HFF-Myc (cell line): ENCODE data around the gene MRPL23.

Experiments used
- DNase-seq: peaks from one replicate; pipeline ENCODE4 v3.0.0-alpha.2; 2011; ENCODE audit warnings: low read depth; ENCODE audit errors: extremely low read depth
- H3K4me3 ChIP-seq: replicated peaks from 2 replicates; pipeline ENCODE4 v1.5.1; 2011; ENCODE audit warnings: low read depth, mild to moderate bottlenecking, control low read depth, low read length
- CTCF ChIP-seq: IDR thresholded peaks from 2 replicates; pipeline ENCODE4 v1.5.1; 2012; ENCODE audit warnings: mild to moderate bottlenecking, low read depth, low read length, control low read depth; ENCODE audit errors: missing control alignments

The MRPL23 gene

GRCh38 chr11:1987024-1987423, 39.9 kb downstream of the MRPL23 start:
- DNase-seq, result no peak
- no peak overlapping the region for H3K4me3 ChIP-seq
- TF ChIP-seq CTCF, result no peak

- no peak for DNase-seq
- no peak overlapping the region for H3K4me3 ChIP-seq
- no peak for TF ChIP-seq CTCF
Observed at GRCh38 chr11:1988174-1988573, 41.0 kb downstream of the MRPL23 start.

- TF ChIP-seq CTCF, result no peak
- DNase-seq, result no peak
Observed at GRCh38 chr11:1988667-1989317, 41.7 kb downstream of the MRPL23 start.

DNA sequence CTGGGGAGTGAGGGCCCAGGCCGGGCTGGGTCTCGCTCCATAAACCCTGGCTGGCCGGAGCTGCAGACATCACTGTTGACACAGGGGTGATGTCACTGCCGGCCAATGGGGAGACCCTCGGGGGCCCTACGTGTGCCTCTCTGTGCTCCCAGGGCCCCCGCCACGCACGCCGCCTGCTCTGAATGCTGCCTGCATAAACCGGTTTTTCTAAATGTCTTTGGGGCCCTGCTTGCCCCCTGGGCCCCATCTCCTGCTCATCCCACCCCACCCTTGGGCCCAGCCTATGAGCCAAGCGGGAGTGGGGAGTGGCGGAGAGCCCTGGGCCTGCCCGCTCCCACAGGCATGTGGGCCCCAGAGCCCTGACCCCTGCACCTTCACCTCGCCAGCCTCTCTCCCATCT, 42.8 kb downstream of the MRPL23 start:
- no peak overlapping the region for H3K4me3 ChIP-seq
- TF ChIP-seq CTCF, result no peak
- DNase-seq, result no peak

More at GRCh38 chr11:1988667-1989317, 41.7 kb downstream of the MRPL23 start:
- H3K4me3 ChIP-seq, result no peak overlapping the region

- no peak overlapping the region for H3K4me3 ChIP-seq
- no peak for TF ChIP-seq CTCF
- no peak for DNase-seq
Observed at GRCh38 chr11:1990872-1991578, 43.9 kb downstream of the MRPL23 start.

DNA sequence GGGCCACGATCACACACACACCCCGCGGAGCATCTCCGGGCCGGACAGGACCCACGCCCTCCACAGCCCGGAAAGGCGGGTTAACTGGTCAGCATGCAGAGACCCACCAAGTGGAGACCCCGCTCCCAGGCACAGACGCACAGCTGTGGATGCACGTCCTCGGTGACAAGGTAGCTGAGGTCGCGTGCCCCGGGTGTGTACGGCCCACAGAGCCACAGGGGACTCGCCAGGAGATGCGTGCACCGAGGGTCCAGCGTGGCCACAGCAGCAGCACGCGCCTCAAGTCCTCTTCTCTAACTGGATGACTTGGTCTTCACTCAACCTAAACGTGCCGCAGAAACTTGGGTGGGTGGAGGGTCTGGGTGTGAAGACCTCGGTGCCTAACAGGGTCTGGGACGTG, 45.0 kb downstream of the MRPL23 start:
- no peak for TF ChIP-seq CTCF
- no peak overlapping the region for H3K4me3 ChIP-seq
- DNase-seq, result no peak

DNA sequence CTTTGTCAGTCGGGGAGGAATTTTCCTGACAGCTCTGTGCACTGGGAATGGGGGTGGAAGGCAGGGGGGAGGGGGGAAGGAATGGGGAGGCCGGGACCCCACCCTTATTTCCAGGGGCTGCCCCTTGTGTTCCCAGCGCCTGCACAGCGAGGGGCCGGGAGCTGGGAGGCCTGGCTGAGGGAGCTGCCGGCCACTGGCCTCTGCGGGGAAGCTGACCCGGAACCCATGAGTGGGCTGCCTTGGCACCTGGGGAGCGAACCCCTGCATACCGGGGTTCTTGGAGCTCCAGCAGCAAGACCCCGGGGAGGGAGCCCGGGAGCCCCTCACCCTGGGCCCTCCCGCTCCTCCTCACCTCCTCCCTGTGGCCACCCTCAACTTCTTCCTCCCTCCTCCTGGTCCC, 47.0 kb downstream of the MRPL23 start:
- no peak overlapping the region for H3K4me3 ChIP-seq
- TF ChIP-seq CTCF, result no peak
- no peak for DNase-seq
